Neural cell (in vitro differentiated cells): ENCODE results near the gene CGB1.

Source experiments
- EP300 ChIP-seq: fragments of 450-650 bp; conservative IDR thresholded peaks from 2 replicates; pipeline ENCODE4 v1.6.1; 2014; ENCODE audit warnings: antibody characterized with exemption, mild to moderate bottlenecking, moderate library complexity; ENCODE audit not compliant: poor library complexity, severe bottlenecking
- POLR2AphosphoS5 ChIP-seq: IDR thresholded peaks from 2 replicates; pipeline ENCODE4 v1.6.1; 2012
- RAD21 ChIP-seq: fragments of 450-650 bp; conservative IDR thresholded peaks from 2 replicates; pipeline ENCODE4 v1.6.1; 2014; ENCODE audit warnings: antibody characterized with exemption, mild to moderate bottlenecking, moderate library complexity
- SMC3 ChIP-seq: fragments of 450-650 bp; conservative IDR thresholded peaks from 2 replicates; pipeline ENCODE4 v1.6.1; 2014; ENCODE audit warnings: antibody characterized with exemption, mild to moderate bottlenecking, moderate library complexity; ENCODE audit not compliant: poor library complexity
- TAF1 ChIP-seq: IDR thresholded peaks from 2 replicates; pipeline ENCODE4 v1.6.1; 2012; ENCODE audit warnings: low read depth
- TF ChIP-seq, protein P1 (sequence below): fragments of 450-650 bp; IDR thresholded peaks from 2 replicates; pipeline ENCODE4 v1.5.1; 2014; ENCODE audit warnings: antibody characterized with exemption, mild to moderate bottlenecking, moderate library complexity; ENCODE audit not compliant: poor library complexity, severe bottlenecking

DNA sequence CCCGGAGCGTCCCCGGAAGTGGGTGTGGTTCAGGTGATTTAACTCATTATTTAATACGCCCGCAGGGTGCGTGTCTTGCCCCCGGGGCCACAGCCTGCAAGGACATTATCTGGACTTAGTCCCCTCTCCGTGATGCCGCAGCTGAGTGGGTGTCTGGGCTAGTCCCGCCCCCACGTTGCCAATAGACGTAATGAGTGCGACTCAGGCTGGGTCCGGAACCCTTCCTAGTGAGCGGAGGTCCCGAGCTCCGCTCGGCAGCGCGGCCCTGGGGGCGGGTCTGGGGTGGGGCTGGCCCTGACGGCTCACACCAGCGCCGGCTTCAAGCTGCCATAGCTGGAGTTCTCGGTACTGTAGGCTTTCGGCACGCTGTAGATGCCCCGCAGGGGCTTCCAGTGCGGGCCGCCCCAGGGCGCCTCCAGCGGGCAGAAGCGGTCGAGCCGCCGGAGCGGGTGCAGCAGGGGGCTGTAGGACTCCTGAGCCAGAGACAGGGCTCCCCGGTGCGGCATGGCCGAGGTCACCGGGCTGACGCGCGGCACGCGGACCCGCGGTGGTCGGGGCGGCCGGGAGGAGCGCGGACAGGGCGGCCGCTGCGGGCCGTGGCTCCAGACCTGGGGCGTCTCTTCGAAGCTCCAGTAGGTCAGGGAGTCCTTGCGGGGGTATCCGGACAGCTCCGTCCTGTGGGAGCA is 18.9 kb downstream of the CGB1 start:
- TF ChIP-seq RAD21, result no peak
- TF ChIP-seq, protein P1, sequence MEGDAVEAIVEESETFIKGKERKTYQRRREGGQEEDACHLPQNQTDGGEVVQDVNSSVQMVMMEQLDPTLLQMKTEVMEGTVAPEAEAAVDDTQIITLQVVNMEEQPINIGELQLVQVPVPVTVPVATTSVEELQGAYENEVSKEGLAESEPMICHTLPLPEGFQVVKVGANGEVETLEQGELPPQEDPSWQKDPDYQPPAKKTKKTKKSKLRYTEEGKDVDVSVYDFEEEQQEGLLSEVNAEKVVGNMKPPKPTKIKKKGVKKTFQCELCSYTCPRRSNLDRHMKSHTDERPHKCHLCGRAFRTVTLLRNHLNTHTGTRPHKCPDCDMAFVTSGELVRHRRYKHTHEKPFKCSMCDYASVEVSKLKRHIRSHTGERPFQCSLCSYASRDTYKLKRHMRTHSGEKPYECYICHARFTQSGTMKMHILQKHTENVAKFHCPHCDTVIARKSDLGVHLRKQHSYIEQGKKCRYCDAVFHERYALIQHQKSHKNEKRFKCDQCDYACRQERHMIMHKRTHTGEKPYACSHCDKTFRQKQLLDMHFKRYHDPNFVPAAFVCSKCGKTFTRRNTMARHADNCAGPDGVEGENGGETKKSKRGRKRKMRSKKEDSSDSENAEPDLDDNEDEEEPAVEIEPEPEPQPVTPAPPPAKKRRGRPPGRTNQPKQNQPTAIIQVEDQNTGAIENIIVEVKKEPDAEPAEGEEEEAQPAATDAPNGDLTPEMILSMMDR, result peak; percentile 38
- TF ChIP-seq SMC3, result no peak
- TF ChIP-seq POLR2AphosphoS5, result no peak
- no peak for TF ChIP-seq TAF1
- no peak for TF ChIP-seq EP300
